Naive thymus-derived CD4-positive, alpha-beta T cell (primary cell): ENCODE results near the gene TMEM61. TPM values are rescaled to one million over a fixed set of nuclear protein-coding genes. Genes with fewer than 3 reads are reported as not detected.

ENCODE experiments used
- ATAC-seq: fragments of 150-1000 bp; cut with Tn5 transposase; 2 replicates; pipeline ENCODE4 v1.10.0; 2021; ENCODE audit warnings: mild to moderate bottlenecking, moderate library complexity
- CTCF ChIA-PET: fragments of 350-600 bp; sonication (Branson Sonifier 250); formaldehyde crosslinking; loops from one replicate; lab custom pipeline; 2021; ENCODE audit warnings: antibody characterized with exemption; lab: Charles Lee
- POLR2A ChIA-PET: fragments of 350-600 bp; sonication (Branson Sonifier 250); formaldehyde crosslinking; loops from one replicate; lab custom pipeline; 2021; ENCODE audit warnings: antibody characterized with exemption, inconsistent platforms; lab: Charles Lee
- DNase-seq, 9 donors: peaks; one replicate each; pipeline versions ENCODE4 v3.0.0 to v3.0.0-alpha.2; 2020 to 2022; ENCODE audit warnings: mixed read lengths in 1 of 9
- H3K27ac ChIP-seq: one replicate; pipeline ENCODE4 v1.7.0; 2013; ENCODE audit warnings: mild to moderate bottlenecking, low read depth, low read length, moderate library complexity
- H3K27me3 ChIP-seq, 2 donors: one replicate each; pipeline ENCODE4 v1.7.0; 2013; ENCODE audit warnings: low read length in 2 of 2, mild to moderate bottlenecking in 2 of 2, moderate library complexity in 2 of 2; ENCODE audit not compliant: control insufficient read depth in 2 of 2, insufficient read depth in 2 of 2
- H3K36me3 ChIP-seq, 3 experiments: 1 replicate in 2 of 3; 2 replicates in 1 of 3; pipeline ENCODE4 v1.7.0; 2013; ENCODE audit warnings: low read length in 3 of 3, mild to moderate bottlenecking in 3 of 3, moderate library complexity in 1 of 3; ENCODE audit not compliant: insufficient read depth in 3 of 3, control insufficient read depth in 2 of 3
- H3K4me1 ChIP-seq, 2 donors: one replicate each; pipeline ENCODE4 v1.7.0; 2013; ENCODE audit warnings: low read length in 2 of 2, mild to moderate bottlenecking in 2 of 2, moderate library complexity in 1 of 2; ENCODE audit not compliant: control insufficient read depth in 2 of 2, insufficient read depth in 2 of 2
- H3K4me3 ChIP-seq: 2 replicates; pipeline ENCODE4 v1.7.0; 2013; ENCODE audit warnings: mild to moderate bottlenecking, low read length
- H3K9me3 ChIP-seq, 3 experiments: 1 replicate in 2 of 3; 2 replicates in 1 of 3; pipeline ENCODE4 v1.7.0; 2013; ENCODE audit warnings: low read length in 3 of 3; ENCODE audit not compliant: control insufficient read depth in 2 of 3
- H3K27ac Mint-ChIP-seq, 9 donors: one replicate each; pipeline ENCODE4 v1.8.0; 2020 to 2022; ENCODE audit warnings: mixed read lengths in 9 of 9, mild to moderate bottlenecking in 8 of 9, moderate library complexity in 5 of 9, inconsistent platforms in 2 of 9
- H3K27me3 Mint-ChIP-seq, 5 donors: one replicate each; pipeline ENCODE4 v1.8.0; 2021 to 2022; ENCODE audit warnings: mixed read lengths in 5 of 5, mild to moderate bottlenecking in 1 of 5
- H3K36me3 Mint-ChIP-seq, 5 donors: one replicate each; pipeline ENCODE4 v1.8.0; 2020 to 2022; ENCODE audit warnings: mixed read lengths in 5 of 5, mild to moderate bottlenecking in 3 of 5, inconsistent platforms in 1 of 5
- H3K4me1 Mint-ChIP-seq, 7 donors: one replicate each; pipeline ENCODE4 v1.8.0; 2020 to 2022; ENCODE audit warnings: mixed read lengths in 7 of 7, mild to moderate bottlenecking in 3 of 7, inconsistent platforms in 1 of 7
- H3K4me3 Mint-ChIP-seq, 10 donors: one replicate each; pipeline ENCODE4 v1.8.0; 2020 to 2022; ENCODE audit warnings: mild to moderate bottlenecking in 10 of 10, mixed read lengths in 10 of 10, moderate library complexity in 6 of 10, inconsistent platforms in 2 of 10
- H3K9me3 Mint-ChIP-seq, 11 donors: one replicate each; pipeline ENCODE4 v1.8.0; 2020 to 2022; ENCODE audit warnings: mixed read lengths in 11 of 11, mild to moderate bottlenecking in 4 of 11, inconsistent platforms in 1 of 11, moderate library complexity in 1 of 11
- intact Hi-C, 2 donors: fragments of 100-400 bp; cut with micrococcal nuclease; formaldehyde crosslinking; loops; one replicate each; pipeline ENCODE4 v1.15.1; 2023
- polyA plus RNA-seq, 2 donors: library from polyadenylated mRNA; unstranded; fragments of 300-500 nt; fragmentation: Illumina TruSeq; gene quantifications; one replicate each; pipeline ENCODE4 v1.2.3, GENCODE V29; 2021
- total RNA-seq, 6 experiments: library from RNA in 5 of 6; stranded (reverse) in 5 of 6; gene quantifications; 1 replicate in 5 of 6; 2 replicates in 1 of 6; pipeline ENCODE4 v1.2.3 and lab custom pipeline; 2021 to 2026

TMEM61 gene
- total and polyA plus RNA-seq, 7 experiments from 2014 or later, result not detected

GRCh38 chr1:55010194-55010886 is 29.9 kb downstream of the TMEM61 start:
- Histone ChIP-seq H3K4me3 (no peak overlapping the region), H3K9me3 (no peaks in the 10 kb centered on the region), H3K27ac (no peak overlapping the region), H3K36me3 (no peaks in the 10 kb centered on the region), H3K4me1 (no peaks in the 10 kb centered on the region), H3K27me3 (no peaks in the 10 kb centered on the region)
- Mint-ChIP-seq H3K4me3 (no peak overlapping the region), H3K4me1 (no peaks in the 10 kb centered on the region), H3K27me3 (peaks cover 5 to 17% (median 13%) of the 10 kb centered on the region in 5 donors), H3K9me3 (no peaks in the 10 kb centered on the region), H3K36me3 (no peaks in the 10 kb centered on the region), H3K27ac (peak overlapping the region in 1 of 9 donors; percentile 38)
- POLR2A ChIA-PET, result no interaction called here
- CTCF ChIA-PET, result no interaction called here
- intact Hi-C loops, result no loop called here
- ATAC-seq (no peak), DNase-seq (no peak)

- intact Hi-C loops, result no loop called here
- Histone ChIP-seq H3K4me1 (no peaks in the 10 kb centered on the region), H3K9me3 (no peaks in the 10 kb centered on the region), H3K27ac (no peak overlapping the region), H3K4me3 (no peak overlapping the region), H3K36me3 (no peaks in the 10 kb centered on the region), H3K27me3 (no peaks in the 10 kb centered on the region)
- ChIA-PET POLR2A (no interaction called here), CTCF (no interaction called here)
- no peaks in the 10 kb centered on the region for H3K36me3 Mint-ChIP-seq
- no peaks in the 10 kb centered on the region for H3K4me1 Mint-ChIP-seq
- no peak overlapping the region for H3K27ac Mint-ChIP-seq
- ATAC-seq, result peak; percentile 17
- H3K9me3 Mint-ChIP-seq, result no peaks in the 10 kb centered on the region
- no peak overlapping the region for H3K4me3 Mint-ChIP-seq
- peaks cover 5 to 22% (median 13%) of the 10 kb centered on the region in 5 donors for H3K27me3 Mint-ChIP-seq
- no peak for DNase-seq
Measured at GRCh38 chr1:55010887-55011217, 30.4 kb downstream of the TMEM61 start.

- no peaks in the 10 kb centered on the region for H3K36me3 ChIP-seq
- no peak overlapping the region for H3K4me3 ChIP-seq
- Mint-ChIP-seq H3K4me1 (no peaks in the 10 kb centered on the region), H3K27ac (no peak overlapping the region), H3K36me3 (no peaks in the 10 kb centered on the region), H3K9me3 (no peaks in the 10 kb centered on the region), H3K27me3 (peaks cover 5 to 24% (median 18%) of the 10 kb centered on the region in 5 donors), H3K4me3 (no peak overlapping the region)
- no peaks in the 10 kb centered on the region for H3K4me1 ChIP-seq
- DNase-seq, result no peak
- no peaks in the 10 kb centered on the region for H3K27me3 ChIP-seq
- ATAC-seq, result no peak
- intact Hi-C loops, result no loop called here
- ChIA-PET CTCF (no interaction called here), POLR2A (no interaction called here)
- no peak overlapping the region for H3K27ac ChIP-seq
- no peaks in the 10 kb centered on the region for H3K9me3 ChIP-seq
Measured at GRCh38 chr1:55012661-55013060, 32.2 kb downstream of the TMEM61 start.

GRCh38 chr1:55015123-55015522 is 34.7 kb downstream of the TMEM61 start:
- no peak overlapping the region for H3K27ac ChIP-seq
- ATAC-seq (no peak), DNase-seq (no peak)
- Mint-ChIP-seq H3K27ac (no peak overlapping the region), H3K9me3 (no peaks in the 10 kb centered on the region), H3K4me1 (no peaks in the 10 kb centered on the region), H3K4me3 (no peak overlapping the region), H3K36me3 (no peaks in the 10 kb centered on the region), H3K27me3 (peaks cover 10 to 29% (median 24%) of the 10 kb centered on the region in 5 donors)
- no peaks in the 10 kb centered on the region for H3K27me3 ChIP-seq
- no peaks in the 10 kb centered on the region for H3K9me3 ChIP-seq
- POLR2A ChIA-PET, result no interaction called here
- H3K4me3 ChIP-seq, result no peak overlapping the region
- H3K36me3 ChIP-seq, result no peaks in the 10 kb centered on the region
- CTCF ChIA-PET, result no interaction called here
- intact Hi-C loops, result no loop called here
- H3K4me1 ChIP-seq, result no peaks in the 10 kb centered on the region

- no peaks in the 10 kb centered on the region for H3K36me3 ChIP-seq
- Mint-ChIP-seq H3K36me3 (no peaks in the 10 kb centered on the region), H3K4me1 (no peaks in the 10 kb centered on the region), H3K27ac (no peak overlapping the region), H3K27me3 (peaks cover 10 to 30% (median 27%) of the 10 kb centered on the region in 5 donors), H3K9me3 (no peaks in the 10 kb centered on the region), H3K4me3 (no peak overlapping the region)
- H3K27me3 ChIP-seq, result no peaks in the 10 kb centered on the region
- CTCF ChIA-PET, result no interaction called here
- H3K4me3 ChIP-seq, result no peak overlapping the region
- no peak for DNase-seq
- no peak for ATAC-seq
- POLR2A ChIA-PET, result no interaction called here
- no peaks in the 10 kb centered on the region for H3K4me1 ChIP-seq
- H3K9me3 ChIP-seq, result no peaks in the 10 kb centered on the region
- no peak overlapping the region for H3K27ac ChIP-seq
- intact Hi-C loops, result no loop called here
Measured at GRCh38 chr1:55015731-55016620, 35.5 kb downstream of the TMEM61 start.

- ATAC-seq, result no peak
- DNase-seq, result no peak
- Histone ChIP-seq H3K27ac (no peak overlapping the region), H3K4me1 (no peaks in the 10 kb centered on the region), H3K4me3 (no peak overlapping the region), H3K9me3 (no peaks in the 10 kb centered on the region), H3K27me3 (no peaks in the 10 kb centered on the region), H3K36me3 (no peaks in the 10 kb centered on the region)
- H3K27me3 Mint-ChIP-seq, result peaks cover 10 to 30% (median 24%) of the 10 kb centered on the region in 5 donors
- H3K36me3 Mint-ChIP-seq, result no peaks in the 10 kb centered on the region
- intact Hi-C loops, result no loop called here
- no peaks in the 10 kb centered on the region for H3K9me3 Mint-ChIP-seq
- peaks cover 0 to 5% (median 0%) of the 10 kb centered on the region in 7 donors for H3K4me1 Mint-ChIP-seq
- CTCF ChIA-PET, result interaction anchor here (0.7 to 1.3 kb wide), 2 partner anchors 15 to 408 kb away, joined by 3 to 4 read pairs; no protein-coding TSS in a partner anchor
- no peak overlapping the region for H3K27ac Mint-ChIP-seq
- POLR2A ChIA-PET, result no interaction called here
- H3K4me3 Mint-ChIP-seq, result no peak overlapping the region
Measured at GRCh38 chr1:55018395-55018794, 38.0 kb downstream of the TMEM61 start.
